RPMI7951 (cell line): Measurements from ENCODE around the gene LTBP3. TPM values are rescaled to one million over a fixed set of nuclear protein-coding genes. Genes with fewer than 3 reads are reported as not detected.

Experiments used
- DNase-seq: peaks from one replicate; pipeline ENCODE4 v3.0.0-alpha.2; 2012; ENCODE audit warnings: low read depth
- total RNA-seq: library from RNA; depleted of rRNA; stranded (reverse); fragments of >200 nt; shearing (Covaris generic); gene quantifications from 2 replicates; pipeline ENCODE4 v1.2.3, GENCODE V29; 2014

LTBP3 gene
- total RNA-seq, 1 experiment from 2014 or later = 20.9 TPM

- no peak for DNase-seq
Observed at GRCh38 chr11:65585396-65586246, 27.5 kb upstream of the LTBP3 start.

GRCh38 chr11:65584723-65585171, 26.6 kb upstream of the LTBP3 start:
- DNase-seq = no peak

- no peak for DNase-seq
Observed at GRCh38 chr11:65584106-65584505, 25.9 kb upstream of the LTBP3 start.

- no peak for DNase-seq
Observed at GRCh38 chr11:65583589-65583988, 25.4 kb upstream of the LTBP3 start.

GRCh38 chr11:65581928-65582327, 23.8 kb upstream of the LTBP3 start:
- no peak for DNase-seq

- DNase-seq = no peak
Observed at GRCh38 chr11:65580756-65581155, 22.6 kb upstream of the LTBP3 start.

- no peak for DNase-seq
Observed at GRCh38 chr11:65580031-65580692, 22.0 kb upstream of the LTBP3 start.

- DNase-seq = no peak
Observed at GRCh38 chr11:65579291-65579690, 21.1 kb upstream of the LTBP3 start.

- DNase-seq = no peak
Observed at GRCh38 chr11:65578667-65579066, 20.5 kb upstream of the LTBP3 start.

GRCh38 chr11:65578134-65578533, 20.0 kb upstream of the LTBP3 start:
- DNase-seq = no peak

- no peak for DNase-seq
Observed at GRCh38 chr11:65577756-65578109, 19.6 kb upstream of the LTBP3 start.

GRCh38 chr11:65576867-65577755, 19.0 kb upstream of the LTBP3 start:
- peak; percentile 90 for DNase-seq

GRCh38 chr11:65576232-65576866, 18.2 kb upstream of the LTBP3 start:
- DNase-seq = no peak

- peak; percentile 69 for DNase-seq
Observed at GRCh38 chr11:65575568-65576231, 17.5 kb upstream of the LTBP3 start, which contains the start of gene EHBP1L1. EHBP1L1 (plus strand) TSS chr11:65576053; CDS start chr11:65576303, 250 bp downstream.

GRCh38 chr11:65574811-65575567, 16.8 kb upstream of the LTBP3 start:
- no peak for DNase-seq

GRCh38 chr11:65574109-65574810, 16.1 kb upstream of the LTBP3 start:
- DNase-seq = peak; percentile 98

- DNase-seq = no peak
Observed at GRCh38 chr11:65573391-65574079, 15.4 kb upstream of the LTBP3 start.

- peak; percentile 88 for DNase-seq
Observed at GRCh38 chr11:65572356-65573051, 14.3 kb upstream of the LTBP3 start, which contains the start of gene FAM89B. FAM89B (plus strand) TSS chr11:65572538; CDS start chr11:65572670, 132 bp downstream.
